Gastroesophageal sphincter (tissue), 3 donors: ENCODE measurements around the gene AMDHD2.
A peak's percentile ranks its signal among the peaks of the same experiment; 100 is the strongest.

Experiments used
- CTCF ChIP-seq, 4 experiments: fragments of 200-600 bp in 2 of 4; fragments of 450-650 bp in 2 of 4; sonication (generic) in 1 of 4; IDR thresholded peaks; one replicate each; pipeline ENCODE4 v1.5.1; 2017 to 2019; ENCODE audit warnings: antibody characterized with exemption in 4 of 4, mild to moderate bottlenecking in 2 of 4, moderate library complexity in 2 of 4
- POLR2A ChIP-seq, 2 donors: fragments of 450-650 bp; IDR thresholded peaks; one replicate each; pipeline ENCODE4 v1.6.1; 2017; ENCODE audit warnings: antibody characterized with exemption in 2 of 2, mild to moderate bottlenecking in 2 of 2, moderate library complexity in 1 of 2

- no peak for TF ChIP-seq CTCF (IDR thresholded peaks at IDR 0.05)
- peak; percentile 48 to 50 for TF ChIP-seq POLR2A (IDR thresholded peaks at IDR 0.05)
Observed at GRCh38 chr16:2537451-2538379, 17.5 kb downstream of the AMDHD2 start, which contains the start of gene PDPK1.
